Measurements from ENCODE around the gene CFAP61.

Gene CFAP61

GRCh38 chr20:20248620-20249200, 196.4 kb downstream of the CFAP61 start:
- Histone ChIP-seq H3K79me2 (ENCODE audit: insufficient read depth, low read depth) (no peaks in the 10 kb centered on the region), H3K4me1 (ENCODE audit: low read depth, poor library complexity, severe bottlenecking) (no peaks in the 10 kb centered on the region), H4K20me1 (ENCODE audit: insufficient read depth) (no peaks in the 10 kb centered on the region), H3K27me3 (ENCODE audit: insufficient read depth, low read depth) (no peaks in the 10 kb centered on the region), H3K9ac (no peak overlapping the region), H3K4me2 (no peak overlapping the region), H3K27ac (no peak overlapping the region), H2AFZ (ENCODE audit: low read depth) (no peak overlapping the region), H3K36me3 (ENCODE audit: insufficient read depth) (no peaks in the 10 kb centered on the region), H3K4me3 (IDR thresholded peaks at IDR 0.05; ENCODE audit: insufficient read depth, low read depth, low read length) (no peak overlapping the region)
- no peak for TF ChIP-seq CTCF (conservative IDR thresholded peaks at IDR 0.05; ENCODE audit: low read depth, low read length)

GRCh38 chr20:20251317-20251716, 199.0 kb downstream of the CFAP61 start:
- no peaks in the 10 kb centered on the region for H3K36me3 ChIP-seq (ENCODE audit: insufficient read depth)
- no peak overlapping the region for H3K4me3 ChIP-seq (IDR thresholded peaks at IDR 0.05; ENCODE audit: insufficient read depth, low read depth, low read length)
- no peaks in the 10 kb centered on the region for H3K4me1 ChIP-seq (ENCODE audit: low read depth, poor library complexity, severe bottlenecking)
- no peak overlapping the region for H3K4me2 ChIP-seq
- no peaks in the 10 kb centered on the region for H4K20me1 ChIP-seq (ENCODE audit: insufficient read depth)
- H3K79me2 ChIP-seq (ENCODE audit: insufficient read depth, low read depth), result no peaks in the 10 kb centered on the region
- H2AFZ ChIP-seq (ENCODE audit: low read depth), result no peak overlapping the region
- H3K9ac ChIP-seq, result no peak overlapping the region
- H3K27me3 ChIP-seq (ENCODE audit: insufficient read depth, low read depth), result no peaks in the 10 kb centered on the region
- H3K27ac ChIP-seq, result no peak overlapping the region
- no peak for TF ChIP-seq CTCF (conservative IDR thresholded peaks at IDR 0.05; ENCODE audit: low read depth, low read length)

GRCh38 chr20:20251836-20252235, 199.5 kb downstream of the CFAP61 start:
- no peaks in the 10 kb centered on the region for H3K27me3 ChIP-seq (ENCODE audit: insufficient read depth, low read depth)
- H3K4me2 ChIP-seq, result no peak overlapping the region
- no peaks in the 10 kb centered on the region for H4K20me1 ChIP-seq (ENCODE audit: insufficient read depth)
- no peak overlapping the region for H3K4me3 ChIP-seq (IDR thresholded peaks at IDR 0.05; ENCODE audit: insufficient read depth, low read depth, low read length)
- no peak overlapping the region for H2AFZ ChIP-seq (ENCODE audit: low read depth)
- H3K36me3 ChIP-seq (ENCODE audit: insufficient read depth), result no peaks in the 10 kb centered on the region
- H3K27ac ChIP-seq, result no peak overlapping the region
- TF ChIP-seq CTCF (conservative IDR thresholded peaks at IDR 0.05; ENCODE audit: low read depth, low read length), result no peak
- H3K4me1 ChIP-seq (ENCODE audit: low read depth, poor library complexity, severe bottlenecking), result no peaks in the 10 kb centered on the region
- H3K9ac ChIP-seq, result no peak overlapping the region
- no peaks in the 10 kb centered on the region for H3K79me2 ChIP-seq (ENCODE audit: insufficient read depth, low read depth)

- Histone ChIP-seq H3K36me3 (ENCODE audit: insufficient read depth) (no peaks in the 10 kb centered on the region), H3K4me3 (IDR thresholded peaks at IDR 0.05; ENCODE audit: insufficient read depth, low read depth, low read length) (no peak overlapping the region), H2AFZ (ENCODE audit: low read depth) (no peak overlapping the region), H3K4me1 (ENCODE audit: low read depth, poor library complexity, severe bottlenecking) (no peaks in the 10 kb centered on the region), H4K20me1 (ENCODE audit: insufficient read depth) (no peaks in the 10 kb centered on the region), H3K27me3 (ENCODE audit: insufficient read depth, low read depth) (no peaks in the 10 kb centered on the region), H3K9ac (no peak overlapping the region), H3K79me2 (ENCODE audit: insufficient read depth, low read depth) (no peaks in the 10 kb centered on the region), H3K4me2 (no peak overlapping the region), H3K27ac (no peak overlapping the region)
- TF ChIP-seq CTCF (conservative IDR thresholded peaks at IDR 0.05; ENCODE audit: low read depth, low read length), result no peak
These were observed 200.9 kb downstream of the CFAP61 start for GRCh38 chr20:20253039-20253743.

All from KMS-11 (cell line).